Spleen (tissue), 11 donors: ENCODE data around the gene TPPP. TPM values are rescaled to one million over a fixed set of nuclear protein-coding genes. Genes with fewer than 3 reads are reported as not detected.

Source experiments
- DNase-seq: peaks from one replicate; pipeline ENCODE4 v3.0.0-alpha.2; 2020
- H3K27ac ChIP-seq, 8 donors: fragments of 200-600 bp; sonication (generic) in 7 of 8; 1 replicate in 4 of 8; 2 replicates in 4 of 8; pipeline versions ENCODE4 v1.5.0 to v1.8.0; 2016 to 2021; ENCODE audit warnings: inconsistent platforms in 4 of 8, mild to moderate bottlenecking in 4 of 8, moderate library complexity in 1 of 8
- H3K27me3 ChIP-seq, 7 donors: fragments of 200-600 bp; sonication (generic) in 6 of 7; replicated peaks in 1 of 7; 1 replicate in 4 of 7; 2 replicates in 3 of 7; pipeline versions ENCODE4 v1.5.0 to v1.8.0; 2016 to 2021; ENCODE audit warnings: inconsistent platforms in 3 of 7, mild to moderate bottlenecking in 1 of 7
- H3K36me3 ChIP-seq, 6 donors: fragments of 200-600 bp; sonication (generic) in 5 of 6; 1 replicate in 4 of 6; 2 replicates in 2 of 6; pipeline versions ENCODE4 v1.5.0 to v1.8.0; 2016 to 2021; ENCODE audit warnings: inconsistent platforms in 2 of 6
- H3K4me1 ChIP-seq, 6 donors: fragments of 200-600 bp; sonication (generic) in 5 of 6; 1 replicate in 3 of 6; 2 replicates in 3 of 6; pipeline versions ENCODE4 v1.5.0 to v1.8.0; 2016 to 2021; ENCODE audit warnings: inconsistent platforms in 3 of 6
- H3K4me3 ChIP-seq, 8 donors: fragments of 200-600 bp; sonication (generic) in 7 of 8; 1 replicate in 4 of 8; 2 replicates in 4 of 8; pipeline versions ENCODE4 v1.5.0 to v1.8.0; 2016 to 2021; ENCODE audit warnings: inconsistent platforms in 4 of 8, mild to moderate bottlenecking in 4 of 8, moderate library complexity in 2 of 8
- H3K9me3 ChIP-seq, 8 donors: fragments of 200-600 bp; sonication (generic) in 7 of 8; 1 replicate in 4 of 8; 2 replicates in 4 of 8; pipeline versions ENCODE4 v1.5.0 to v1.8.0; 2016 to 2021; ENCODE audit warnings: inconsistent platforms in 4 of 8
- CTCF ChIP-seq, 11 experiments: fragments of 200-600 bp in 7 of 11; fragments of 450-650 bp in 4 of 11; sonication (generic) in 4 of 11; IDR thresholded peaks in 8 of 11; conservative IDR thresholded peaks in 3 of 11; 1 replicate in 7 of 11; 2 replicates in 4 of 11; pipeline versions ENCODE4 v1.4.0 to v1.8.0; 2016 to 2021; ENCODE audit warnings: antibody characterized with exemption in 11 of 11, inconsistent platforms in 4 of 11, mild to moderate bottlenecking in 1 of 11
- POLR2A ChIP-seq, 3 donors: fragments of 450-650 bp; IDR thresholded peaks; one replicate each; pipeline ENCODE4 v1.5.1; 2017; ENCODE audit warnings: antibody characterized with exemption in 3 of 3, mild to moderate bottlenecking in 1 of 3
- POLR2AphosphoS5 ChIP-seq, 3 donors: sonication (generic); formaldehyde crosslinking; IDR thresholded peaks; one replicate each; pipeline ENCODE4 v1.5.1; 2017; ENCODE audit warnings: antibody characterized with exemption in 3 of 3
- WGBS, 5 donors: extraction: QIAGEN DNeasy Blood & Tissue Kit in 3 of 5; methylation state at CpG; one replicate each; pipeline versions ENCODE4 v1.1.5 to v1.1.7; 2013 to 2018; 5-methylcytosine and 5-hydroxymethylcytosine counted together
- intact Hi-C: fragments of 100-400 bp; cut with DNase I; formaldehyde crosslinking; loops from one replicate; pipeline ENCODE4 v1.15.0; 2023; ENCODE audit warnings: low total_unique reads
- polyA plus RNA-seq, 3 donors: library from polyadenylated mRNA; stranded (reverse); fragments of 200-250 nt; gene quantifications; one replicate each; pipeline ENCODE4 v1.2.1, GENCODE V29; 2013
- total RNA-seq, 7 donors: library from RNA; depleted of rRNA in 3 of 7; stranded (reverse); fragments of >200 nt in 3 of 7; fragmentation: NEBNext Ultra II Directional in 4 of 7; extraction: Animal tissue kit (Norgen Biotek cat#: 25700) in 4 of 7; gene quantifications; one replicate each; pipeline versions ENCODE4 v1.1.0 to v1.2.1, GENCODE V29; 2016 to 2021
- donor health status: healthy with polysubstance abuse.
- donor health status: DM: no; HTN: no; CAD: no; lungs with moderate emphysema.
- donor health status: DM: no; HTN: no; CAD: no.
- donor health status: Bipolar disorder and iron deficiency.
- donor health status: healthy.
- donor health status: DM: no; HTN: no; CAD: no.
- donor health status: DM: yes; HTN: yes; CAD: no.

The TPPP gene
- total and polyA plus RNA-seq, 10 donors: 0.30 to 12.2 (median 3.9) TPM

DNA sequence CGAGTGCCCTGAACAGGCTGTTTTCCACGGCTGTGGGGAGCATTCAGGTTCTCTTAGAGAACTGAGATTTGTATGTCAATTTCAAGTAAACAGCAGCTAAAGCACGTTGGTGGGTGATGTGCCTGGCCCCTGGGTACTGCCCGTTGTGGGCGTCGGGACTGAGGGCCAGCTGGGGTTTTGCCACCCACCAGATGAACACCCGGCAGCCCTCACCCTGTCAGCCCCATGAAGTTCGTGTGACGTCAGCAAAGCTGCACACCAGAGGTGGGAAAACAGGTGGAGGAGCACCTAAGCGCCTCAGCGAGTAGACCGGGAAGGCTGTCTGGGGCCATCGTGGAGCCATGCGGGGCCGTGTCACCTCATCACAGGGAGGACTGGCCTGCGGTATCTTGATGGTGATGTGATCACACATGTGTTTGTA is 71.8 kb downstream of the TPPP start:
- 94 to 97% (median 96%) methylated on average over 16 of the region's 16 CpGs for WGBS, 5 donors
- peak; percentile 51 for DNase-seq
- Histone ChIP-seq H3K9me3 (no peaks in the 10 kb centered on the region), H3K27ac (no peak overlapping the region), H3K4me1 (no peaks in the 10 kb centered on the region), H3K36me3 (peaks cover 0 to 88% (median 39%) of the 10 kb centered on the region in 6 donors), H3K27me3 (no peaks in the 10 kb centered on the region), H3K4me3 (no peak overlapping the region)
- TF ChIP-seq POLR2A (IDR thresholded peaks at IDR 0.05) (no peak), POLR2AphosphoS5 (IDR thresholded peaks at IDR 0.05) (no peak), CTCF (IDR thresholded peaks at IDR 0.05 in 8 of 11, conservative IDR thresholded peaks at IDR 0.05 in 3 of 11) (no peak)
- intact Hi-C loops: no loop called here

DNA sequence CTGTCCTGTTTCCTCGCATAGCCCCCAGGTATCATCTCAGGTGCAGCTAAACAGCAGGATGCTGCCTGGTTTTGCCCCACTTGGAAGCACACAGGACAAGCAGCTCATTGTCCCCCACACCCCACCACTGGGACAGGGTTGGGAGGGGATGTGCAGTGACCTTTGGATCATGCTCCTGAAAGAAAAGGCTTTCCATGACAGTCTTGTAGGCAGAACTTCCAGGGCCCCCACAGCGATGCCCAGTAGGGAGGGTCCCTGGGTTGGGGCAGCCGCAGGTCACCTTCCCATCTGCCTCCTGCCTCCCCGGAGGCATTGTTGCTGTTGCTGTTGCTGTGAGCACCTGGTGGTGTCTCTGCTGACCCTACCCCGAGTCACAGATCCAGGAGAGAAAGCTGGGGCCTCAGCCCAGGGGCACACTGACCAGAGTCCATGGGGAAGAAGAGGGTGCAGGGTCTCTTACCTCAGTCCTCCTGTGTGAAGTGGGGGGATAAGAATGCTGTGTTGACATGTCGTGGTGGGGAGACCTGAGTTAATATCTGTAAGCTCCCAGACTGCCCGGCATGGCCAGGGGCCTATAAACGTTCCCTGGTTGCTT is 72.5 kb downstream of the TPPP start:
- TF ChIP-seq POLR2A (IDR thresholded peaks at IDR 0.05) (no peak), POLR2AphosphoS5 (IDR thresholded peaks at IDR 0.05) (no peak)
- Histone ChIP-seq H3K36me3 (peaks cover 0 to 81% (median 37%) of the 10 kb centered on the region in 6 donors), H3K27me3 (no peaks in the 10 kb centered on the region), H3K4me3 (no peak overlapping the region), H3K27ac (no peak overlapping the region), H3K9me3 (no peaks in the 10 kb centered on the region), H3K4me1 (no peaks in the 10 kb centered on the region)
- DNase-seq: peak; percentile 53
- intact Hi-C loops: no loop called here
- 93 to 99% (median 94%) methylated on average over 5 to 8 of the region's 8 CpGs for WGBS, 5 donors

GRCh38 chr5:620152-620551 is 73.0 kb downstream of the TPPP start:
- H3K27me3 ChIP-seq: no peaks in the 10 kb centered on the region
- intact Hi-C loops: no loop called here
- TF ChIP-seq POLR2AphosphoS5 (IDR thresholded peaks at IDR 0.05): no peak
- TF ChIP-seq CTCF (IDR thresholded peaks at IDR 0.05 in 8 of 11, conservative IDR thresholded peaks at IDR 0.05 in 3 of 11): no peak
- no peak for TF ChIP-seq POLR2A (IDR thresholded peaks at IDR 0.05)
- H3K36me3 ChIP-seq: peaks cover 0 to 76% (median 34%) of the 10 kb centered on the region in 6 donors
- no peak overlapping the region for H3K27ac ChIP-seq
- H3K4me3 ChIP-seq: no peak overlapping the region
- no peaks in the 10 kb centered on the region for H3K9me3 ChIP-seq
- DNase-seq: peak; percentile 47
- 94 to 98% (median 96%) methylated on average over 20 of the region's 20 CpGs for WGBS, 5 donors
- H3K4me1 ChIP-seq: no peaks in the 10 kb centered on the region

DNA sequence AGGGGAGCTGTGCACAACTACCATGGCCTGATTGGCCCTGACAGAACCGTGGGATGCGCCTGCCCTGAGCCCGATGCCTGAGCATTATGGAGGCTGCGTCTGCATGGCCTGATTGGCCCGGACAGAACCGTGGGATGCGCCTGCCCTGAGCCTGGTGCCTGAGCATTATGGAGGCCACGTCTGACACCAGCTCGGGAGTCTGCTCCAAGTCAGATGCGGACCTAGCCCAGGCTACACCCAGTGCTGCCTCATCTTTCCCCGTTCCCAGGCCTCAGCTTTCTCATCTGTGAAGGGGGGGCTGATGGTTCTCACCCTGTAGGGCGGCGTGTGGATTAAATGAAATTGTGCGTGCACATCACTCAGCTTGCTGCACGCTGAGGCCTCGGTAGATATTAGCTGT is 73.7 kb downstream of the TPPP start:
- no peak overlapping the region for H3K27ac ChIP-seq
- intact Hi-C loops: no loop called here
- H3K4me3 ChIP-seq: no peak overlapping the region
- peaks cover 0 to 4% (median 0%) of the 10 kb centered on the region in 6 donors for H3K4me1 ChIP-seq
- peak; percentile 67 for DNase-seq
- WGBS, 5 donors: 89 to 95% (median 91%) methylated on average over 16 of the region's 16 CpGs
- H3K36me3 ChIP-seq: peaks cover 0 to 69% (median 30%) of the 10 kb centered on the region in 6 donors
- TF ChIP-seq POLR2AphosphoS5 (IDR thresholded peaks at IDR 0.05): no peak
- TF ChIP-seq CTCF (IDR thresholded peaks at IDR 0.05 in 8 of 11, conservative IDR thresholded peaks at IDR 0.05 in 3 of 11): no peak
- no peak for TF ChIP-seq POLR2A (IDR thresholded peaks at IDR 0.05)
- no peaks in the 10 kb centered on the region for H3K9me3 ChIP-seq
- no peaks in the 10 kb centered on the region for H3K27me3 ChIP-seq
